Hematopoietic multipotent progenitor cell treated with erythropoietin and hydrocortisone succinate and interleukin-3 and kit ligand, for 15 days (in vitro differentiated cells): ENCODE measurements around the gene ZNF33B.
"Not testable (repeated sequence)": the region's sequence is repeated elsewhere in the genome, so short reads cannot be mapped to it uniquely, and the experiment has no call there.

Experiments
- DNase-seq: peaks from one replicate; pipeline ENCODE4 v3.0.0-alpha.2; 2015; ENCODE audit warnings: low spot score

The ZNF33B gene

DNA sequence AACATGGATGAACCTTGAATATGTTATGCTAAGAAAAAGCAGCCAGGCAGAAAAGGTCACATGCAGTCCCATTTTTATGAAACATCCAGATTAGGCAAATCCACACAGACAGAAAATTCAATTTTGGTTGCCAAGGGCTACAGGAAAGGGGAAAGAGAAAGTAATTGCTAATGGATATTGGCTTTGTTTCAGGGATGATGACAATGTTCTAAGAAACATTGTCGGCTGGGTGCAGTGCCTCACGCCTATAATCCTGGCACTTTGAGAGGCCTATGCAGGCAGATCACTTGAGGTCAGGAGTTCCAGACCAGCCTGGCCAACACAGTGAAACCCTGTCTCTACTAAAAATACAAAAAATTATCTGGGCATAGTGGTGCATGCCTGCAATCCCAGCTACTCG is 23.0 kb downstream of the ZNF33B start:
- no peak for DNase-seq

DNA sequence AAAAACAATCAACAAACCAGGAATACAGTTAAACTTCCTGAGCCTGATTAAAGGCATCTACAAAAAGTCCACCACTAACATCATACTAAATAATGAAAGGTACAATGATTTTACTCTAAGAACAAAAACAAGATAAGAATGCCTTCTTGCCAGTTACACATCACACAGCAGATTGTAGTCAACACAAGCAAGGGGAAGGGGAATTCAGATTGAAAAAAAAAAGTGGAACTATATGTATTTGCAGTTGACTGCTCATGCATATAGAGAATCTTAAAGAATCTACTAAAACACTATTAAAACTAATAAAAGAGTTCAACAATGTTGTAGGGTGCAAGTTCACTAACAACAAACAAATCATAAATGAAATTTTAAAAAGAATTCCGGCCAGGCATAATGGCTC is 28.5 kb downstream of the ZNF33B start:
- DNase-seq = no peak

DNA sequence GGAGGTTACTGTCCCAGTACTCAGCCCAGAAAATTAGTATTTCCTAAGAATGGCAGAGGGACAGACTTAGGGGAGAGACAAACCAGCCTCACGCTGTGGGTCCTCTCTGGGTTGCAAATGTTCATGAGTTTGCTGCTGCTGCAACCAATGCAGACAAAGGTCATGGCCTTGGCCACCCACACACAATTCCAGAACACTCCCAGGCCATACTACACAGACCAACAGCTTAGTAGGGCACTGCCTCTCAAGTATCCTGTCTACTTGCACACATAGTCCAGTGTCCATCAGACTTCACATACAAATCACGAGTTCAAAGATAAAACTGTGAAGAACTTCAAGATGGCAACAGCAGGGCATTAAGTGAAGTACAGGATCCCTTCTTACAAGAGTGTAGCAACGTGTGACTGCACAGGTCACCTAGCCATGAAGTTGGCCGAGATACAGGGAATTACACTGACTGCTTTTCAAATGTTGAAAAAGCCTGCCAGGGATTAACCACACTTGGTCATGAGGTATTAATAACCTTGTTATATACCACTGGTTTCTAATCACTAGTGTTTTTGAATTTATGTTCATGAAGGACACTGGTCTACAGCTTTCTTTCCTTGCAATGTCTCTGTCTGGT is 40.0 kb downstream of the ZNF33B start:
- no peak for DNase-seq

DNA sequence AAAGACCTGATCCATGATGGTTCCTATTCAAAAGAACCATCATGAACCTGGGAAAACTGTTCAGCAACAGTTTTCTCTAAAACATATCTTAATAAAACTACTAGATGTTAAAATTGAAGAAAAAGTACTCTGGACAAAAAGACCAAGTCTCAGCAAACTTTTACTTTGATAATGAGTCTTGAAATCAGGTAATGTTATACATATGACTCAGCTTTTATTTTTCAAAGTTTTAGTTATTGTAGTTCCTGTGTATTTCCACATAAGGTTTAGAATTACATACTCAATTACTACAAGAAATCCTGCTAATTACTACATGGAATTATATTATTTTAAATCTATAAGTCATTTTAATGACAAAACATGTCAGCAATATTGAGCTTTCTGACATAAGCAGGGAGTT is 42.2 kb downstream of the ZNF33B start:
- no peak for DNase-seq

DNA sequence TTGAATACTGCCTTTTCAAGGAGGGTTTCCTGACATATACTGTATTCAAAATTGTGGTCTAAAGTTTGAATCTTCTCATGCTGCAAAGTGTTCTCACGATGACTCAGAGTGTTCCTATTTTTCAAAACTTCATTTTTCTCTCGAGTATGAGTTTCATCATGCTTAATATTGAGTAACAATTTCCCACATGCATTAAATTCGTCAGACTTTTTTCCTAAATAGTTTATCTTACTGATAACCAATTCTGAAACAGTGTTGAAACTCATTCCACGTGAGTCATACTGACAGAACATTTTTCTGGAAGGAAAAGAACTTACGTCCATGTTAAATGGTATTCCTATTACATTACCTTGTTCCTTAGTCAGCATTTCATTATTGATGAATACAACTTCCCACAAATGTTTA is 44.1 kb downstream of the ZNF33B start:
- no peak for DNase-seq

DNA sequence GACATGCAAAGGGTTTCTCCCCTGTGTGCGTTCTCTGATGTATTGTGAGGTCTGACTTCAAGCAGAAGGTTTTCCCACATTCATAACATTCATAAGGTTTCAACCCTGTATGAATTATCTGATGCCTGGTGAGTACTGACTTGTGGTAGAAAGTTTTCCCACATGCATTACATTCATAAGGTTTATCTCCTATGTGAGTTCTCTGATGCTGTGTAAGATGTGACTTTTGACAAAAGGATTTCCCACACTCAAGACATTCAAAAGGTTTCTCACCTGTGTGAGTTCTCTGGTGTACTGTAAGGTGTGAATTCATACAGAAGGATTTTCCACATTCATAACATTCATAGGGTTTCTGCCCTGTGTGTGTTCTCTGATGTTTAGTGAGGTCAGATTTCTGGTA is 45.1 kb downstream of the ZNF33B start:
- no peak for DNase-seq

DNA sequence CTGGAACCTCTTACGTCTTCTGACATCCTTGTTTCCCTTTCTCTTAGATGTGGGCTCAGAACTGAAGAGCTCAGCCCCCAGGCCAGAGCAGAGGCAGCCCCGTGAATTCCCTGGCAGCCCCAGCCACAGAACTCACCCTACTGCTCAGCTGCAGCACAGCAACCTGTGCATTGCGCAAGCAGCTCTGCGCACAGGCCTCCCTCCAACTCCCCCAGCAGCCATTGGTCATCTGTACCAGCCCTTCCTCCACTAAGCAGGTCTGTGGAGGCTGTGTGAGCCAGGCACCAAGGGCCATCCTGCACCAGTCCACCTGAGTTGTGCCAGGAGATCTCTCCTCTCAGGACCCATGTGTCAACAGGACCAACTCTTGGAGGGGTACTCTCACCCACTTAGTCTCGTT is 54.5 kb downstream of the ZNF33B start:
- DNase-seq = no peak

DNA sequence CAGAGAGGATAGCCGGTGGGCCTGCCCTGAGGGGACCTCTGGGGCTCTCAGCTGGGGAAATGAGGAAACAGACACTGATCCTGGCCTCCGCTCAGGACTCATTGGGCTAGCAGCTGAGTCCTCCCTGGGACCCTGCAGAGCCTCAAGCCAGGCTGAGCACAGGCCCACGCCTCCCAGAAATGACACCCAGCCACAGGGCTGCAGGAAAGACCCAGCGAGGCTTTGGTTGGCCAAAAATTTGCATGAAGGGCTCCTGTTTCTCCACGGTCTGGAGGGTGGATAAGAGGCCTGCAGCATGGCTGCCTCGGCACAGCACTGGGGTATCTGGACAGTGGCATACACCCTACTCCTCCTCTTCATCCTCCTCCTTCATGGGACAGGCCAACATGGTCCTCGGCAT is 60.4 kb downstream of the ZNF33B start:
- DNase-seq = no peak

DNA sequence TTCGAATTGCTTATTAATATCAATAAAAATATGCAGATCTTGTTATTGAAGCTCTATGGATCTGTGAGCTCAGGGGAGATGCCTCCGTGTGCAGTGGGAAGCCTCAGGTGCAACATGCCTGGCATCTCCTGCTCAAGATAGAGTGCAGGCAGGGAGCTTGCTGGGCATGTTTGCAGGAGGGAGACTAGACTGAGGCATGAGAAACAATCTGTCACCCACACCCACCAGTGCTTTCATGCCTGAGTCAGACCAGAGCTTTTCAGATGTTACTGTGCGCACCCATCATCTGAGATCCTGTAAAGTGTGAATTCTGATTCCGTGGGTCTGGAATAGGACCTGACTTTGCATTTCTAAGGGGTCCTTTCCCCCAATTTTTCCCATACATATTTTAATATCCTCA is 62.0 kb downstream of the ZNF33B start:
- DNase-seq = no peak

DNA sequence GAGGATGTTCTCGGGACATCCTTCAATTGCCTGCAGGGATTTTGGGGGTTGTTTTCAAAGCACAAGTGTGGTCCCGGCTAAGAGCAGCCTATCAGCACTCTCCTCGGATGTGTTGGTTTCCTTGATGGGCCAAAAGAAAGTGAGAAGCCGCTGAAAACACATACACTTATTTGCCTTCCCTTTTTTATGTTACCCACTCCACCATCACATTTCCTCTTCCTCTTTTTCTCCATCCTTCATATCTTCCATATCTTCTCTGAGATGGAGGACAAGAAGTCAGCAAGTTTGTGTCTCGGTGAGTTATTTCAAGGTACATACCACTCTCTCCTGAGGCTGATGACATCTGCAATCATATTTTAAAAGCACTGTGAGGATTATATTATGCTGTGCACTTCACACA is 64.0 kb downstream of the ZNF33B start:
- DNase-seq = no peak

DNA sequence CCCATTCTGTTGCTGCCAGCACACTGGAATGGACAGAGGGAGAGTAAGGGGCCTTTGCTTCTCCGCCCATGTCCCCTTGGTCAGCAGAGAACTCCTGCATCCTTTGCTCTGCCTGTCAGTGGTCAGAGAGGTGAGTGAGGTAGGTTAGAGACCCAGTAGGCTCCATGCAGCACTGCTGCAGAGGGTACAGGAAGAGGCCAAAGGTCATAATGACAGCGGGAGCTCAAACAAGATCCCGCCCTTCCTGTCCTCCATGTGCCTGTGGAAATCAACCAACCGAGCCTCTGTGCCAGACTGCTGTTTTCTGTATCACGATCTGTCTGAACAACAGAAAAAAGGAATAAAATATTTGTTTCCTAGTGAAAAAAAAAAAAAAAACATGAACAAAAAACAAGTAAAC is 81.4 kb downstream of the ZNF33B start:
- no peak for DNase-seq

DNA sequence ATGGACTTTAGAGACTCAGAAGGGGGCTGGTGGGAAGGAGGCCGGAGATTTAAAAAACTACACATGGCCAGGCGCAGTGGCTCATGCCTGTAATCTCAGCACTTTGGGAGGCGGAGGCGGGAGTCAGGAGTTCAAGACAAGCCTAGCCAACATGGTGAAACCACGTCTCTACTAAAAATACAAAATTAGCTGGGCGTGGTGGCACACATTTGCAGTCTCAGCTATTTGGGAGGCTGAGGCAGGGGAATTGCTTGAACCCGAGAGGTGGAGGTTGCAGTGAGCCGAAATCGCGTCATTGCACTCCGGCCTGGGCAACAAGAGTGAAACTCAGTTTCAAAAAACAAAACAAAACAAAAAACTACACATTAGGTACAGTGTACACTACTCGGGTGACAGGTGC is 84.8 kb downstream of the ZNF33B start:
- DNase-seq = not testable (repeated sequence)

DNA sequence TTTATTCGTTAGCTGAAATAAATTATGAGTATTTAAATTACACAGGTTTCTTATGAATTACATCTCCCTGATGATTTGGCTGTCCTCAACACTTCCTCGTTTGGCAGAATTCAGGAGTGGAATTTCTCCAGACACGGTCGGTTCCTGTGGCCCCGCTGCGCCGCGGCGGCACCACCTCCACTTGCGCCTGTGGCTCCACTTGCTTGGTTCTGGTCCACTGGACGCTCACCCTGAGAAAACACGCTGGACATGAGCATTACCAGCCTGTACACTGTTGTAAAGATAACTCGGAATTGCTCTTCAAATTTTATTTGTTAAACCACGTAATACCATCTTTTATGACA is 85.3 kb downstream of the ZNF33B start:
- no peak for DNase-seq

DNA sequence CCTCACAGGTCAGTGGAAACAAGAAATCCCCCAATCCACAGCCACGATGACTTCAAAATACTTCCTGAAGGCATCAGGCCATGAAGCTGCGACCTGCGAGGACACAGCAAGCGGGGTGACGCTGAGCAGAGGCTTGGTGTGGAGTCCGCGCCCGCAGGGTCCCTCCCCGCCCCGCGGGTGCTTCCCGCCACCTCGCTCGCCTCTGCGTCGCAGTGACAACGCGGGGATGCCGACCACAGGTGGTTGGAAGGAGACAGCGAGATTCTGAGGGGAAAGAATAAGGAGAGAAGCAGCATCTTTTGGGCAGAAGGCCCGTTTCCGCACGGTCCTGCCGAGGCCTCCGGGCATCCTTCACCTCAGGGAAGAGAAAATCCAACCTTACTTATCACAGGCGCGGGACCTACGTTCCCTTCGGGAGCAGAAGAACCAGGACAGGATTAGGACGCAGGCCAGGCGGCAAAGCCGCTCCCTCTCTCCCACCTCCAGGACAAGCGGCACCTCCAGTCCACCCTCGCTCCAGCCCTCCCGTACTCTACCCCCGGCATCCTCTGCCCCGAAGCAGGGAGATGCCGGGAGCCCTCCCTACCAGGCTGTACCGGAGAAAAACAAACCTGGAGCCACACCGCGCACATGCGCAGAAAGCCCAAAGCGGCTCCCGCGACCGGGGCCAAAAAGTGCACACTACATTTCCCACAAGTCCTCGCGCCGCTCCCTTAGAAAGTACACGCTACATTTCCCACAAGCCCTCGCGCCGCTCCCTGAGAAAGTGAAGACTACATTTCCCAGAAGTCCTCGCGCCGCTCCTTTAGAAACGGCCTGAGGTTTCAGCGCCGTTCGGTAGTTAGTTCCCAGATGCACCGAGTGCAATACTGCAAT is 85.9 kb downstream of the ZNF33B start:
- peak; percentile 98 for DNase-seq

DNA sequence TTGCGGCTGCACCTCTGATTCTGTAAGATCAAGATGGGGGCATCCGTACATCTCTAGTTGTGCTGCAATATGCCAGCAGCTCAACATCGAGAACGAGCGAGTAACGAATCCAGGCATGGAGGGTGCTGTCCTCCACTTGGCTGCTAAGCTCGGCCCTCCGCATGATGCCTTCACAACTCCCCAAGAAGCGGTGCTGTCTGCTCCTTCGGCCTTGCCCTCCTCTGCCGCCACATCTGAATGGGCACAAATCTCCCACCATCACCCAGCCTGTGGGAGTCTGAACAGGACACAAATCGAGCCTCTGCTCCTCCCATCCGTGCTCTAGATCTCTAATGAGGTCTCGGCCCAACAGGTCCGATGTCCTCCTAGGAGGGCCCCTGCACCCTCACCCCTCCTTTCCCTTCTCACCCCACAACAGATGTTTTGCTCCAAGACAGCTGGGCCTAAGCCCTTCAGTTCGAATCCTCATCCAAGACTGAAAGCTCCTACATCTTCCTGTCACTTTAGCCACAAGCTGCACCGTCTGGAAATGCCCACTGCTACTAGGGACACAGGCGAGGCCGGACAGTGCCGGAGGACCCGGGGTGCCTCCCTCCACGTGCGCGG is 86.7 kb downstream of the ZNF33B start:
- DNase-seq = no peak

DNA sequence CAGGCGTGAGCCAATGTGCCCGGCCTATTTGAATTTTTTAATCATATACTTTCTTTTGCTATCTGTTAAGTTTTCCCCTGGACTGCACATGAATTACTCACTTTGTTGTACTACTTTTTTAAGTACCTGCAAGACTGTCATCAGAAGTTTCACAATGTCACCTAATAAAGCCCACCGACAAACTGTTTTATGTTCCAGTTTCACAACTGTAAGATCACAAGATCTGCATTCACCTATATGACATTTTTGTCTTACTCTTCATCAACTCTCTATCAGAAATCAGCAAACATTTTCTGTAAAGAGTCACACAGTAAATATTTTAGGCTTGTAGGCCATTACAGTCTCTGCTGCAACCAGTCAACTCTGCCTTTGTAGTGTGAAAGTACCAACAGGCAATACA is 88.5 kb downstream of the ZNF33B start:
- DNase-seq = no peak

DNA sequence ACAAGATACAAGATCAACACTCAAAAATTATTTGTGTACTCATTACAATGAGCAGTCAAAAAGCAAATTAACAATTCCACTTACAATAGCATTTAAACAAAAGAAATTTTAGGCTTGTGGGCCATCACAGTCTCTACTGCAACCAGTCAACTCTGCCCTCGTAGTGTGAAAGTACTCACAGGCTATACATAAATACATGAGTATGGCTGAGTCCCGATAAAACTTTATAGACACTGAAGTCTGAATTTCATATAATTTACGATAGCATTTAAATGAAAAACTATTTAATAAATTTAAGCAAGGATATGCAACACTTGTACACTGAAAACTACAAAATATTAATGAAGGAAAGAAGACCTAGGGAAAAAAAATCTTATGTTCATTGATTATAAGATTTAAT is 90.1 kb downstream of the ZNF33B start:
- no peak for DNase-seq

DNA sequence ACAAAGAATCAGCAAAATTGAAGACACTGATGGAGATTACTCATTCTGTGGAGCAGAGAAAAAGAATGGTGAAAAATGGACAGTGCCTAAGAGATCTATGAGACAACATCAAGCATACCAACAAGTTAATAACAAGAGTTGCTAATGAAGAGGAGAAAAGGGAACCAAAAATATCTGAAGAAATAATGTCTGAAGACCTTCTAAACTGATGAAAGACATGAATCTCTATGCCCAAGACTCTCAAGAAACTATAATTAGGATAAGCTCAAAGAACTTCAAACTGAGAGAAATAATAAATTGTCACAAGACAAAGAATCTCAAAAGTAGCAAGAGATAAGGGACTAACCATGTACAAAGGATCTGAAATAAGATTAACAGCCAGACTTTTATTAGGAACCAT is 93.4 kb downstream of the ZNF33B start:
- no peak for DNase-seq

DNA sequence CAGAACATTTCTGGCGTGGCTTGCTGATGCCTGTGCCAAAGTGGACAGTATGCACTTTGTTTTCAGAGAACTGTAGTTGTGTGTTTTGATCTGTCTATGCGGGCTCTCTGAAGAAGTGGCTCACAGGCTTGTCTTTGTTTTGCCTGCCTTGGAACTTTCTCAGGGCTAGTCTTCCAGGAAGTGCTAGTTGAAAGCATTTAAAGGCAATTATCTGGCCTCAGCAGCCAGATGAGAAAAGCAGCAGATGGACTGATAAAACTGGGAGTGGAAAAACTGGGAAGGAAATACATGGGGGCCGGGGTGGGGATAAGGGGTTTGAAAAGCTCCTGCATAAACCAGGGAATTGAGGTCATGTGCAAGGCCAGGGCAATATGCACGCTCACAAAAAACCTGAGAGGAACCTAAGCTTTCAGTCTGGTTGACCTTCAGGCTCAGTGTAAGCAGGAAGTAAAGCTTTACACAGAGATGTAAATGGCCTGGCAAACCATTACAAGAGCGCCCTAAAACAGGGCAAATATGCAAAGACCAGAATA is 94.5 kb downstream of the ZNF33B start:
- no peak for DNase-seq
